GM23338 (cell line): ENCODE data around the gene GIMAP5. TPM values are rescaled to one million over a fixed set of nuclear protein-coding genes. Genes with fewer than 3 reads are reported as not detected.

Source experiments
- ATAC-seq: fragments of 200-7000 bp; cut with Tn5 transposase; 3 replicates; pipeline ENCODE4 v1.9.1; 2020
- DNase-seq: peaks from one replicate; pipeline ENCODE4 v3.0.0-alpha.2; 2015; ENCODE audit warnings: low spot score
- H2AFZ ChIP-seq: fragments of 200-600 bp; sonication (generic); 2 replicates; pipeline ENCODE4 v1.8.0; 2016; ENCODE audit warnings: antibody characterized with exemption, mild to moderate bottlenecking, moderate library complexity
- H3F3A ChIP-seq: fragments of 200-600 bp; sonication (generic); replicated peaks from 2 replicates; pipeline ENCODE4 v1.8.0; 2017; ENCODE audit warnings: antibody characterized with exemption, mixed run types, low read depth
- H3K27ac ChIP-seq: fragments of 200-600 bp; sonication (generic); 2 replicates; pipeline ENCODE4 v1.6.1; 2016; ENCODE audit warnings: low read depth
- H3K27me3 ChIP-seq: fragments of 200-600 bp; sonication (generic); 2 replicates; pipeline ENCODE4 v1.8.0; 2016; ENCODE audit warnings: mild to moderate bottlenecking, mixed run types, moderate library complexity; ENCODE audit not compliant: insufficient read depth
- H3K36me3 ChIP-seq: fragments of 200-600 bp; sonication (generic); 2 replicates; pipeline ENCODE4 v1.8.0; 2016; ENCODE audit warnings: mild to moderate bottlenecking; ENCODE audit not compliant: insufficient read depth
- H3K4me1 ChIP-seq: fragments of 200-600 bp; sonication (generic); 2 replicates; pipeline ENCODE4 v1.8.0; 2016; ENCODE audit warnings: mild to moderate bottlenecking, moderate library complexity; ENCODE audit not compliant: insufficient read depth
- H3K4me2 ChIP-seq: fragments of 200-600 bp; sonication (generic); 2 replicates; pipeline ENCODE4 v1.7.1; 2017; ENCODE audit warnings: mixed run types
- H3K4me3 ChIP-seq: fragments of 200-600 bp; sonication (generic); 2 replicates; pipeline ENCODE4 v1.6.1; 2016; ENCODE audit warnings: mixed run types
- H3K79me2 ChIP-seq: fragments of 200-600 bp; sonication (generic); replicated peaks from 2 replicates; pipeline ENCODE4 v1.8.0; 2017; ENCODE audit warnings: mild to moderate bottlenecking; ENCODE audit not compliant: insufficient read depth
- H3K9me2 ChIP-seq: fragments of 200-600 bp; sonication (generic); 2 replicates; pipeline ENCODE4 v1.8.0; 2017; ENCODE audit not compliant: insufficient read depth
- H4K20me1 ChIP-seq: fragments of 200-600 bp; sonication (generic); replicated peaks from 2 replicates; pipeline ENCODE4 v1.8.0; 2017; ENCODE audit warnings: mild to moderate bottlenecking; ENCODE audit not compliant: insufficient read depth
- H3K27ac Mint-ChIP-seq: 2 replicates; pipeline ENCODE4 v1.8.0; 2020; ENCODE audit warnings: inconsistent platforms, mild to moderate bottlenecking, moderate library complexity, mixed read lengths
- H3K27me3 Mint-ChIP-seq: 3 replicates; pipeline ENCODE4 v1.8.0; 2022; ENCODE audit warnings: low read depth, mild to moderate bottlenecking, moderate library complexity, mixed read lengths, inconsistent platforms; ENCODE audit not compliant: insufficient read depth, poor library complexity
- H3K36me3 Mint-ChIP-seq: 3 replicates; pipeline ENCODE4 v1.8.0; 2021; ENCODE audit warnings: low read depth, mild to moderate bottlenecking, inconsistent platforms, moderate library complexity, mixed read lengths
- H3K4me1 Mint-ChIP-seq: 3 replicates; pipeline ENCODE4 v1.8.0; 2020; ENCODE audit warnings: mild to moderate bottlenecking, inconsistent platforms, mixed read lengths
- H3K4me3 Mint-ChIP-seq: 3 replicates; pipeline ENCODE4 v1.8.0; 2021; ENCODE audit warnings: moderate library complexity, mild to moderate bottlenecking, inconsistent platforms, mixed read lengths
- H3K9me3 Mint-ChIP-seq: 3 replicates; pipeline ENCODE4 v1.8.0; 2020; ENCODE audit warnings: moderate library complexity, mild to moderate bottlenecking, inconsistent platforms, mixed read lengths
- CREB1 ChIP-seq: fragments of 250-450 bp; sonication (Bioruptor Pico); IDR thresholded peaks from 2 replicates; pipeline ENCODE4 v1.5.0; 2020; ENCODE audit warnings: low read depth, mild to moderate bottlenecking, moderate library complexity
- EZH2 ChIP-seq: fragments of 200-600 bp; sonication (generic); IDR thresholded peaks from one replicate; pipeline ENCODE4 v1.8.0; 2017; ENCODE audit warnings: antibody characterized with exemption, mild to moderate bottlenecking, low read depth; ENCODE audit not compliant: unreplicated experiment
- JUNB ChIP-seq: IDR thresholded peaks from one replicate; pipeline ENCODE4 v1.6.1; 2016; ENCODE audit warnings: antibody characterized with exemption; ENCODE audit not compliant: unreplicated experiment
- NANOG ChIP-seq: IDR thresholded peaks from 2 replicates; pipeline ENCODE4 v1.6.1; 2016; ENCODE audit warnings: antibody characterized with exemption, borderline replicate concordance
- POLR2AphosphoS5 ChIP-seq: IDR thresholded peaks from 2 replicates; pipeline ENCODE4 v1.6.1; 2016; ENCODE audit warnings: antibody characterized with exemption, low read depth
- REST ChIP-seq: IDR thresholded peaks from one replicate; pipeline ENCODE4 v1.6.1; 2018; ENCODE audit warnings: antibody characterized with exemption; ENCODE audit not compliant: unreplicated experiment
- ZNF114 ChIP-seq: fragments of 250-450 bp; sonication (Bioruptor Pico); IDR thresholded peaks from 2 replicates; pipeline ENCODE4 v1.5.0; 2020; ENCODE audit warnings: mild to moderate bottlenecking, moderate library complexity
- ZNF331 ChIP-seq: fragments of 250-450 bp; sonication (Bioruptor Pico); IDR thresholded peaks from 2 replicates; pipeline ENCODE4 v1.5.0; 2020; ENCODE audit warnings: low read depth, mild to moderate bottlenecking, moderate library complexity
- polyA plus RNA-seq: library from polyadenylated mRNA; unstranded; fragments of >200 nt; fragmentation: Nextera tagmentation; extraction: Ambion mirVana; gene quantifications from 2 replicates; pipeline ENCODE4 v1.2.1, GENCODE V29; 2016
- total RNA-seq: library from RNA; depleted of rRNA; stranded (reverse); fragments of >200 nt; shearing (Covaris generic); gene quantifications from 2 replicates; pipeline ENCODE4 v1.2.3, GENCODE V29; 2014
- TF ChIP-seq, protein P1 (sequence below), 2 experiments: fragments of 200-600 bp in 1 of 2; sonication (generic) in 1 of 2; conservative IDR thresholded peaks; 2 replicates each; pipeline versions ENCODE4 v1.5.1 to v1.6.1; 2016 to 2017; ENCODE audit warnings: antibody characterized with exemption in 2 of 2, low read depth in 2 of 2, mild to moderate bottlenecking in 2 of 2, moderate library complexity in 1 of 2

GIMAP5 gene
- total and polyA plus RNA-seq, 2 experiments from 2014 or later, result not detected

- no peaks in the 10 kb centered on the region for H3K4me1 Mint-ChIP-seq
- peaks cover 2% of the 10 kb centered on the region for H3K27me3 Mint-ChIP-seq
These were observed 43.1 kb downstream of the GIMAP5 start for GRCh38 chr7:150780292-150780691.

More at GRCh38 chr7:150780292-150780691, 43.1 kb downstream of the GIMAP5 start:
- H3K27me3 ChIP-seq, result no peaks in the 10 kb centered on the region
- Mint-ChIP-seq H3K4me3 (no peak overlapping the region), H3K9me3 (no peaks in the 10 kb centered on the region), H3K36me3 (no peaks in the 10 kb centered on the region), H3K27ac (no peak overlapping the region)
- no peak for DNase-seq
- no peaks in the 10 kb centered on the region for H3F3A ChIP-seq
- ATAC-seq, result no peak
- H3K4me1 ChIP-seq, result no peaks in the 10 kb centered on the region
- no peaks in the 10 kb centered on the region for H3K9me2 ChIP-seq
- no peaks in the 10 kb centered on the region for H3K79me2 ChIP-seq
- TF ChIP-seq NANOG, result no peak
- TF ChIP-seq ZNF331 (CRISPR knock-in tag), result no peak
- TF ChIP-seq EZH2, result no peak
- no peak for TF ChIP-seq POLR2AphosphoS5
- TF ChIP-seq, protein P1, sequence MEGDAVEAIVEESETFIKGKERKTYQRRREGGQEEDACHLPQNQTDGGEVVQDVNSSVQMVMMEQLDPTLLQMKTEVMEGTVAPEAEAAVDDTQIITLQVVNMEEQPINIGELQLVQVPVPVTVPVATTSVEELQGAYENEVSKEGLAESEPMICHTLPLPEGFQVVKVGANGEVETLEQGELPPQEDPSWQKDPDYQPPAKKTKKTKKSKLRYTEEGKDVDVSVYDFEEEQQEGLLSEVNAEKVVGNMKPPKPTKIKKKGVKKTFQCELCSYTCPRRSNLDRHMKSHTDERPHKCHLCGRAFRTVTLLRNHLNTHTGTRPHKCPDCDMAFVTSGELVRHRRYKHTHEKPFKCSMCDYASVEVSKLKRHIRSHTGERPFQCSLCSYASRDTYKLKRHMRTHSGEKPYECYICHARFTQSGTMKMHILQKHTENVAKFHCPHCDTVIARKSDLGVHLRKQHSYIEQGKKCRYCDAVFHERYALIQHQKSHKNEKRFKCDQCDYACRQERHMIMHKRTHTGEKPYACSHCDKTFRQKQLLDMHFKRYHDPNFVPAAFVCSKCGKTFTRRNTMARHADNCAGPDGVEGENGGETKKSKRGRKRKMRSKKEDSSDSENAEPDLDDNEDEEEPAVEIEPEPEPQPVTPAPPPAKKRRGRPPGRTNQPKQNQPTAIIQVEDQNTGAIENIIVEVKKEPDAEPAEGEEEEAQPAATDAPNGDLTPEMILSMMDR (conservative IDR thresholded peaks at IDR 0.05; ENCODE audit: low read depth in 2 of 2), result no peak
- no peak for TF ChIP-seq ZNF114
- TF ChIP-seq CREB1 (CRISPR knock-in tag), result no peak
- no peak for TF ChIP-seq JUNB
- TF ChIP-seq REST, result no peak
- no peaks in the 10 kb centered on the region for H3K36me3 ChIP-seq
- no peak overlapping the region for H3K27ac ChIP-seq
- no peaks in the 10 kb centered on the region for H4K20me1 ChIP-seq
- no peak overlapping the region for H3K4me2 ChIP-seq
- H3K4me3 ChIP-seq, result no peak overlapping the region
- H2AFZ ChIP-seq, result no peak overlapping the region
